HG02678 (cell line): ENCODE data around the gene CCDC106.

Experiments used
- ATAC-seq: cut with Tn5 transposase; IDR thresholded peaks from one replicate; pipeline ENCODE4 v1.9.1; 2021; ENCODE audit warnings: mild to moderate bottlenecking, moderate library complexity; ENCODE audit not compliant: unreplicated experiment

The CCDC106 gene

DNA sequence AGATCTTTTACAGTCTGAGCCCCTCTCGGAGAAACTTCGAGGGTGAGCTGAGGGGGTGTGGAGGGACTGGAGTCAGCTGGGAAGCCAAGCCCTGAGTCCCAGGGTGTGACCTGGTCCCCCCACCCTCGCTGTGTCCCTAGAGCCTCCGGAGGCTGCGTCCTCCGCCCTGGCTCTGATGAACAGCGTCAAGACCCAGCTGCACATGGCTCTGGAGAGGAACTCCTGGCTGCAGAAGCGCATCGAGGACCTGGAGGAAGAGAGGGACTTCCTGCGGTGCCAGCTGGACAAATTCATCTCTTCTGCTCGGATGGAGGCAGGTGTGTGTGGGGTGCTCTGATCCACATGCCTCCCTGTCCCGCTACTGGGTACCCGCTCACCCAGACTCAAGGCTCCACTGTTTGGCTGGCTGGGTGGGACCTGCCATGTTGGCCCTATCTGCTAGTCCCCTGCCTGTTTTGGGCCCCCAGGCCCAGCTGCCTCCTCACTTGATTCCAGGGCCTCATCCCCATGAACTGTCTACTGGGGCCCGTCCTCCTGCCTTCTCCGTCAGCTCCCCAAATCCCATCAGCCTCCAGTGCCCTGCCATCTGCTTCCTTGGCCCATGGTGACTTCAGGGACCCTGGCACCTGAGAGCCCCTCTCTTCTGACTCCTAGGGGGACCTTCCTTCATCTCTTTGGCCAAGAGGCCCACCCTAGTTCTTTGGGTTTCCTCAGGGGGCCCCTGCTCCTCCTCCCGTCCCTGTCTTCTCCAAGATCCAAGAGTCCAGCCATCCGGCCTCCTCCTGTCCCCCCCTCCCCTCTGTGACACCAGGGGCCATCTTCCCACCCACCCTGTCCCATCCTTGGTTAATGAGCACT is 1.5 kb downstream of the CCDC106 start:
- ATAC-seq, result no peak

DNA sequence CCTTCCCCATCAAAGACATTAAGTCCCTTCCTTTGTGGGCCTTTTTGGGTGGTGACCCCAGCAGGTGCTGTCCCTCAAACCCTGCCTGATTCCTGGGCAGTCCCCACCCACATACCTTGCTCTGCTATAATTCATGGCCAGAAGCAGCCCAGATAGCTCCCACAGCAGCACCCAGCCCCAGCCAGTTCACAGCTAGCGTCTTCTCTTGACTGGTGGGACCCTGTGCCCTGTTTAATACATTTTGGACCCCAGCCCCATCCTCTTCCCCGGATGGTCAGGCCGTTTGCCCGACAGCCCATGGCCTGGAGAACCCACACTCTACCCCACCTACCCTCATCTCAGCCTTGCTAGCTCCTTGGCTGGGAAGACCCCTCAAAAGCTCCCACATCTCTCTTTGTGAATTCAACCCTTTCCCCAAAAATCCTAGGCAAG is 2.1 kb downstream of the CCDC106 start:
- no peak for ATAC-seq

DNA sequence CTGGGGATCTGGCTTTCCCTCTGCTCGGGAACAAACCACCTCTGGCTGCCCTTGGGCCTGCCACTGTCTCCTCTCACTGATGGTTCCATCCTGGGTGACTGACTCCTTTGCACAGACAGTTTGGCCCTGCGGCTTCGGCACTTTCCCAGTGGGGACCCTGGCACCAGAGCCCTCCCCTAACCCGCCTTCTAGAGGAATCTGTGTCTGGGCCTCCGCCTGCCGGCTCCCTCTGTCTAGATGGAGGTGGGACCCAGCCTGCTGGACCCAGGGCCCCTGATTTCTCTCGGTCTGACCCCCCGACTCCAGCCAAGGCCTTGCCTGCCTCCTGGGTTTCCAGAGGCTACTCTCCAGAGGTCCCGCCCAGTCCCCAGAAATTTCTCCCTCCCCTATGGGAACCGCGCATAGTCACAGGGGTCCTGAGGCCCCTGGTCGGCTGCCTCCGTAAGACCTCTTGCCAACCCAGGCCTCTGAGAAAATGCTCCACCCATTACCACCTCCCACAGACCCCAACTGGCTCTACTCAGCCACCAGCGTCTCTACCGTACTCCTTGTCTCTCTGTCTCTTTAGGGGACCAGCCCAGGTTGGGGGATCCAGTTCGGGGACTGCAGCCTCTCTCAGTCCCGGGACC is 2.7 kb downstream of the CCDC106 start:
- ATAC-seq, result no peak

DNA sequence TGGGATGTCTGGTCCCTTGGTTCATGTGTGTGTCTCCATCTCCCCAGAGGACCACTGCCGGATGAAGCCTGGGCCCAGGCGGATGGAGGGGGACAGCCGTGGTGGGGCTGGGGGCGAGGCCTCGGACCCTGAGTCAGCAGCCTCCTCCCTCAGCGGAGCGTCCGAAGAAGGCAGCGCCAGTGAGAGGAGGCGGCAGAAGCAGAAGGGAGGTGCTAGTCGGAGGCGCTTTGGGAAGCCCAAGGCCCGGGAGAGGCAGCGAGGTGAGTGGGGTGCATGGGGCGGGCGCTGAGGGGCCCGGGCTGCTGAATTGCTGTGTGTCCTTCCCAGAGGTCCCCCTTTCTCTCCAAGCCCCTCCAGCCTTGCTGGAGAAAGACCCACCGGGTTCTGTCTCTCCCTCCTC is 3.2 kb downstream of the CCDC106 start:
- no peak for ATAC-seq

DNA sequence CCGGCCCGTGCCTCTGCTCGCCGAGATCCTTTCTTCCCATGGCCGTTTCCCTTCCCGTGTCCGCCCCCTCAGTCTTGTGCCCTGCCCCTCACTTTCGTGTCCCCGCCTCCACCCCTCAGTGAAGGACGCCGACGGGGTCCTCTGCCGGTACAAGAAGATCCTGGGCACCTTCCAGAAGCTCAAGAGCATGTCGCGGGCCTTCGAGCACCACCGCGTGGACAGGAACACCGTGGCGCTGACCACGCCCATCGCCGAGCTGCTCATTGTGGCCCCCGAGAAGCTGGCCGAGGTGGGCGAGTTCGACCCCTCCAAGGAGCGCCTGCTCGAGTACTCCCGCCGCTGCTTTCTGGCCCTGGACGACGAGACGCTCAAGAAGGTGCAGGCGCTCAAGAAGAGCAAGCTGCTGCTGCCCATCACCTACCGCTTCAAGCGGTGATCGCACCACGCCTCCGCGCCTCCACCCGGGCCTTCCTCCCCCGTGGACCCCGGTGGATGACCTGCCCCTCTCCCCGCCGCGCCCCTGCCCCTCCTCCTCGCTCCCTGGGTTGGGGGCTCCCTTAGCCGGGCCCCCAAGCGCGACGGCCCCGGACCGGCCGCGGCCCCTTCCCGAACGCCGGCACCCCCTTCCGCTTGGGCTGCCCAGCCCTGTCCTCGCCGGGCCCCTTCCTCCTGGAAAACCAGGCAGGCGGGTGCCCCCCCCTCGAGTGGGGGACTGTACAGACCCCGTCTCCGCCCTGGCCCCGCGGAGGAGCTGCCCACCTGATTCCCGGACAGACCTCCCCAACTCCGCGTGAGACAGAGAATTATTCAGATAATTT is 4.5 kb downstream of the CCDC106 start:
- ATAC-seq, result no peak

DNA sequence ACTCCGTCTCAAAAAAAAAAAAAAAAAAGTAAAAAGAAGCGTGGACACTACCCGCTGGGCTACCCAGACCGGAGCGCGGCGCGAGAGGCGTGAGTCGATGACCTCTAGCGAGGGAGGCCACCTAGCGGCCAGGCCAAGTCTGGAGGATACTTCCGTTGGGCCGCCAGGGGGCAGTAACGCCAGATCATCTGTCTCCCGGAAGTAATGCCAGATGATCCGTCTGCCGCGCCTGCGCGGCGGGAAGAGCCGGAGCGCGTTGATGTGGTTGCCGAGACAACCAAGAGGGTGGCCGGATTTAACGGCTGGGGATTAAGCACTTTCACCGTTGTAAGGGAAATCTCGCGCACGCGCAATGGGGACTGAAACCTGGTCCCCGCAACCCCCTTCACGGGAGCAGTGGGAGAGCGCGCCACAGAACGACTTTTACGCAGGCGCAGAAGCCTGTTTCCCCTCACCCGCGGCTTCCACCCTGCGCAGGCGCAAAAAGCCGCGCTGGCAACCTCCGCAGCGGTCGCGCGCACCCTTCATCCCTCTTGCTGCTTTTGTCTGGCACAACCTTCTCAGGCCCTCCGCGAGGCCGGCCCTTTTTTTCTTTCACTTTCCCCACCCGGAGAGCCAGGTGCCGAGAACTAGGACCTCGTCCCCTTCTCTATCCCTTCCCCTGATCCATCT is 5.8 kb downstream of the CCDC106 start:
- ATAC-seq, result peak; percentile 46

DNA sequence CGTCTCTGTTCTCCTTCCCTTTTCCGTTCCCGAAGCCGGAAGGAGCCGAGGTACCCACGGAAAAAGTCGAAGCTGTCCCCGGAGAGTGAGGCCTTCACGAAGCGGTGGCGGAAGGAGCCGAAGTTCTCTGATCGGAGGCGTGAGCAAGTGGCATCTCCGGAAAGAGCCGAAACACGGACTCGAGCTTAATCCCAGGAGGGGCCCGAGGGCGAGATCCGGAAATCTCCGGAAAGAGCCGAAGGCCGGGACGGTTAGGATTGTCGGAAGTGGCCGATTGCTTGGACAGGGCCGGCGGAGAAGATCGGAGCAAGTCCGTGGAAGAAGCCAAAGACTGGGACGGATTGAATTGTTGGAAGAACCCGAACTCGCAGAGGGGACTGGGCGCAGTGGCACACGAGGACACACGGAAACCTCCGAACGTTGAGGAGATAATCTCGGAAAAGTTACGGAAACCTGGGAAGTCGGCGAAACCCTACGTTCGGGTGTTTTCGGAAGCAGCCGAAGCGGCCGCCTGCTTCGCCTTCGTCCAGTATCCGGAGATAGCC is 6.4 kb downstream of the CCDC106 start:
- ATAC-seq, result peak; percentile 64

DNA sequence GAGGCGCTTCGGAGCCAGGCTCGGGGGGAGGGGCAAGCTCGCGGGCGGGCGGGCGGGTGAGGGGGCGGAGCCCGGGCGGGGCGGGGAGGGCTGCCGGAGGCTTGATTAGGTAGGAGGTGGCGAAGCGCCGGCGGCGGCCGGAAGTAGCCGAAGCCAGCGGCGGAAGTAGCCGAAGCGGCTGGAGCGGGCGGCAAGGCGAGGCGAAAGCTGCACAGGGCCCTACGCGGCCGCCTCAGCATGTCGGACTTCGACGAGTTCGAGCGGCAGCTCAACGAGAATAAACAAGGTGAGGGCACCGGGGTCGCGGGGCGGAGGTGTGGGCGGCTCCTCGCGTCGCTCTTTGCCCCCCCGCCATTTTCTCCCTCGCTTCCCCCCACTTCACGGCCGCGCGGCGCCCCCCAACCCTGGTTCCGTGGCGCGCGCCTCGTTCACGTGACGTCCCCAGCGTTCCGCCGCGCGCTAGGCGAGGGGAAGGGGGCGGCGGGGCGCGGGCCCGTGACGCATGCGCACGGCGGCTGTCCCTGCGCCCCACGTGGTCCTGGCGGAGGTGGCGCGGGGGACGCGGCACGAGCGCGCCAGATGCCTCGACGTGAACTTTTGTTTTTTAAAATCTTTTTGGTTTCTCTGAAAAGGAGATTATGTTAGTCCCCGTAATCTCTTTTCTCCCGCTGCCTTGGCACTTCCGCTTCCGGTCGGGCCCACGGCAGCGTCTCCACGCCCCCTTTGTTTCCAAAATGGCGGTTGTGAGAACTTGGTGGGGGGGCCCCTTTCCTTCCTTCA is 7.0 kb downstream of the CCDC106 start, which contains the start of gene U2AF2:
U2AF2 (plus strand) TSS at position 168 of the 780 bp plus-strand sequence; CDS start at position 238, 70 bp downstream.
- peak; percentile 33 for ATAC-seq

DNA sequence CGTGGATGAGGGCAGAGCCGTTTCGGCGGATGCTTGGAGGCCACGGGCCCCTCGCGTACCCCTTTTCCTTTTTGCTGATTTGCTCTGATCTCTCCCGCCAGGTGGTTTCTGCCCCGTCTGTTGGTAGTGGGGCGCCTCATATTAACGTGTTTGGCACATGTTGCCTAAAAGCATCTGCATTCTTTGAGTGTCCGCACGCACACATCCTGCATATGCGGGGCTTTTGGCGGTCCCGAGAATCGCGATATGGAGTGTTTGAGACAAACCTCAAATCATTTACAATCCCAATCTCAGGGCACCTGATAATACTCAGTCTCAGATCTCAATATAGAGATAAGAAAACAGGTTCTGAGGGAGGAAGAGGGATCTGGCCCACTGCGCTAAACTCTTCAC is 7.6 kb downstream of the CCDC106 start:
- ATAC-seq, result no peak

DNA sequence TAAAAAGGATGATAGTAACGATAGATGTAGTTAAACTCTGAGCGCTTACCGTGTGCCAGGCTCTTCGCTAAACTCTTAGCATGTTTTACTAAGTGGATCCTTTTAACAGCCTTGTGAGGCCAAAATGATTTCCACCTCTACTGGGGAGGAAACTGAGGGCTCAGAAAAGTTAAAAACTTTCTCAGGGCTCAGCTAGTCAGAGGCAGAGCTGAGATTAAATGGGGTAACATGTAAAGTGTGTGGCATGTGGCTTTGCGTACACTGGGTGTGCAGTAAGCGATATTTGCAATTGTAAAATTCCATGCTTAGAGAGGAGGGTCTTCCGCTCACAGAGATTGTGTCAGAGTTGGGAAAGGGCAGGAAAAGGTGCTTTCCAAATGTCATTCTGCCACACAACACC is 8.5 kb downstream of the CCDC106 start:
- ATAC-seq, result no peak

DNA sequence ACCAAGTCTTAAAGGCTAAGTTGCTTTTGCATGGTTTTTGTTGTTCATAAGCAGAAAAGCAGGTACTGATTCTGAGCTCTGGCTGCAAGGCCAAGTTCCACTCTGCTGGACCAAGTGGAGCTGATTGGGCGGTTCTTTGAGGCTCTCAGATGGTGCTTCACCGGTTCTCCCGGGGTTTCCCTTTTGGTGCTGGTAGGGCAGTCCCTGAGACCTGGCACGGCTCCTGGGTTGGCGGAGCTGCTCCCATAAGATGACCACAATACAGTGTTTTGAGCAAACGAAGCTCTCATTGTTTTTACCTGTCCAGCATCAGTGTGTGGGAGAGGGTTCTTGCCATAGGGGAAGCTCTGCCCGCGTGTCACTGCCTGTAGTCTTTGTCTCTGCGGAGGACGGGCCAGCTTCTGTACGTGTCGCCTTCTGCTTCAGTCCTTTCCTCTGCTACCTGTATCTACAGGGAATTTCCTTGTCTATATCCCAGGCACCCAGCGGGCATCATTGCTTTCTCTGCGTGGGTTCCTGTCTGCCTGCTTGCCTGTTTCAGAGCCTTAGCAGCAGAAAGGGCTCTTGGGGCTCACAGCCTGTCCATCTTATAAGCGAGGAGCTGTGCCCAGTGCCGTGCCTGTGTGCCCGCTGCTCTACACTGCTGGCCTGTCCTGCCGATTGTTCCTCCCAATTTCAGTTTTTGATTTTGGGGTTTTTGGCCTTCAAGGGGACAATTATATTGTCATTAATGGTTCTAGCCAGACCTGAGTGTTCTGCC is 9.2 kb downstream of the CCDC106 start:
- no peak for ATAC-seq

DNA sequence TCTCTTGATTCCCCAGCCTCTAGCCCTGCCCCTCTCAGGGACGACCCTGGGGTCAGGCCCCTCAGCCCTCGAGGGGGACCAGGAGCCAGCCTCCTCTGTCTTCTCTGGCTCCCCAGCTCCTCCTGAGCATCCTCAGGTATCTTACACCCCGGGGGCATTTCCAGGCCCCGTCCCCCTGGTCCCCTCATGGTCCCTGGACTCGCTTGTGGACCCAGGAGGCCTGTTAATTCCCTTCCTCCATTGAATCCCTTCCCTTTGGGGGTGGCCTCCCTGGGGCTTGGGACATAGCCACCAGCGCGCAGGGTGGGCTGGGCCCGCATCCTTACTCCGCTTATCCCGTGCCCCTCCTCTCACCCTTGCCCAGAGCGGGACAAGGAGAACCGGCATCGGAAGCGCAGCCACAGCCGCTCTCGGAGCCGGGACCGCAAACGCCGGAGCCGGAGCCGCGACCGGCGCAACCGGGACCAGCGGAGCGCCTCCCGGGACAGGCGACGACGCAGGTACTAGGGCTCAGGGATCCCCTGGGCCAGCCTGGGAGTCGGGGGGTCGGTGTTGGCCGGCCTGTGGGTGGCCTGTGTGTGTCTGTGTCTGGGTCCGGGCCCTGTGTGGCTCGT is 10.9 kb downstream of the CCDC106 start:
- no peak for ATAC-seq

DNA sequence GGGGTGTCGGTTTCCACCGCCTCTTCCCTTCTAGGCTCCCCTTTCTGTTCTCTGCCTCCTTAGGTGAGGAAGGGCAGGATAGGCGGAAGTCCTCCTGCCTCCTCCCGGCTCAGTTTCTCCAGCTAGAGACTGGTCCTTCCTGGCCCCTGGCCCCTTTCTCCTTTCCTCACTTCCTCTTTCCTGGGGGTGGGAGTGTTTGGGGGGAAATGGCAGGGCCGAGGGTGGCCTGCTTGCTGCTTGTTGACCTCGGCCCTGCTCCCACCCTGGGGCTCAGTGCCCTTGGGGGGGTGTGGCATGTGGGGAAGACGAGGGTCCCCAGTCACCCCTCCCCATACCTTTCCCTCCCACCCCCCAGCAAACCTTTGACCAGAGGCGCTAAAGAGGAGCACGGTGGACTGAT is 11.8 kb downstream of the CCDC106 start:
- ATAC-seq, result no peak

DNA sequence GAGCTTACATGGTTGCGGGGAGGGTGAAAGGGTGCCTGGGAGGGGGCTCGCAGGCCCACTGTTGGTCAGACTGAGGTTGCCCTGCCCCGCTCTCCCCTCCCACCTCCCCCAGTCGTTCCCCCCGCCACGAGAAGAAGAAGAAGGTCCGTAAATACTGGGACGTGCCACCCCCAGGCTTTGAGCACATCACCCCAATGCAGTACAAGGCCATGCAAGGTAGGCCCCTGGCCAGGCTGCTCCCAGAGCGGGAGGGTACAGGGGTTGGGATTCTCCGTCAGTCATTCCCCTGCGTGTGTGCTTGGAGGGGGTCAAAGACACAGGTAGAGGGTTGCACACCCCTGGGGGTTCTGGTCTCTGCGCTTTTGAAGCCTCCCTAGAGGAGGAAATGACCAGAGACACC is 12.4 kb downstream of the CCDC106 start:
- no peak for ATAC-seq

DNA sequence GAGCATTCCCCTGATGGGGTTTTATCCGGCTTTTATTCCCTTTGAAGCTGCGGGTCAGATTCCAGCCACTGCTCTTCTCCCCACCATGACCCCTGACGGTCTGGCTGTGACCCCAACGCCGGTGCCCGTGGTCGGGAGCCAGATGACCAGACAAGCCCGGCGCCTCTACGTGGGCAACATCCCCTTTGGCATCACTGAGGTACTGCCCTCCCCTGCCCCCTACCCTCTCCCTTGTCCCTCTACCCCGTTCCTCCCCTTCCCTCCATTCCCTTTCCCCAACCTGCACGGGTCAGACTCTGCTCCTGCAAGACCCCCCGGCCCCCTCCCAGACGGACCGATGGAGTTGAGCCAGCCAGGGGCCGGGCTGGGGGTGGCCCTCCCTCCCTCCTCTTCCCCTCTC is 13.0 kb downstream of the CCDC106 start:
- ATAC-seq, result no peak

DNA sequence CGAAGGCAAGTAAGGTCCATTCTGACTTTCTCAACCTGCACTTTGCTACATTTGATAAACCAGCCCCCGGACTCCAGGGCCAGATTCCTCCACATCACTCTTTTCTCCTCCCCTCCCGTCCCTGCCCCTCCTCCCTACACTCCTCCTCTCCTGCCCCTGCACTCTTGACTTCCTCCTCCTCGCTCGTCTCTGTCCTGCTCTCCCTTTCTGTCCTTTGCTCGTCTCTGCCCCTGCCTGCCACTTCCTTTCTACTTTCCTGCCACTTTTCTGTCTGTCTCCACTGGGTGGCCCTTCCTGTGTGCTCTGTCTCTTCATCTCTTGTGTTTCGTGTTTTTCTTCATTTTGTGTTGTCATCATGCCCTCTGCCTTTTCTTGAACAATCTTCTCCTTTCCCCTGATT is 13.8 kb downstream of the CCDC106 start:
- ATAC-seq, result no peak

DNA sequence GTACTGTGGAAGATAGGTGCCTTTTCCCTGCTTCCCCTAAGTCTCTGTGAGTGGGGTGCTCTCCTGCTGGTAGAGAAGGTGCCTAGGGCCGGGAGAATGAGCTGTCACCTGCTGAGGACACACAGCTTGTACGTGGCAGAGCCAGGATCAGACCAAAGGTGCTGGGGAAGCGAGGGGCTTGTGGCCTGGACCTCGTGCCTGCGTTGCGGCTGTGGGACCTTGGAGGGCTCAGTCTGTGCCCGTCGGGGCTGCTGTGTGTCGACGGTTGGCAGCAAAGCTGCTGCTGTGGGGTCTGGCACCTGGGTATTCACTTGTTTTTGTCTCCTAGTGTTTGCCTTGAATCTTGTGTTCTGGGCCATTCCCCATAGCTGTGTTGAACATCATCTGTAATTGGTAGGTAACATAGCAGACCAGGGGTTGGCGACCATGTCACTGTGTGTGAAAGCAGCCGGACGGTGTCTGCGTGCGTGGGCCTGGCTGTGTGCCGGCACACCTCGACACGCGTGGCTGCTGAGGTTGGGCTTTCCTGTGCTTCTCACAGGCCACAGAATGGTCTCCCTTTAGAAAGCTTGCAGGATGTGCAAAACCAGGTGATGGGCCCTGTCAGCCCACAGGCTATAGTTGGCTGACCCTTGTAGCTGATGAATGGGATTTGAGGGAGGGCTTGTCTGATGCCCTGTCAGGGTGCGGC is 16.0 kb downstream of the CCDC106 start:
- no peak for ATAC-seq

DNA sequence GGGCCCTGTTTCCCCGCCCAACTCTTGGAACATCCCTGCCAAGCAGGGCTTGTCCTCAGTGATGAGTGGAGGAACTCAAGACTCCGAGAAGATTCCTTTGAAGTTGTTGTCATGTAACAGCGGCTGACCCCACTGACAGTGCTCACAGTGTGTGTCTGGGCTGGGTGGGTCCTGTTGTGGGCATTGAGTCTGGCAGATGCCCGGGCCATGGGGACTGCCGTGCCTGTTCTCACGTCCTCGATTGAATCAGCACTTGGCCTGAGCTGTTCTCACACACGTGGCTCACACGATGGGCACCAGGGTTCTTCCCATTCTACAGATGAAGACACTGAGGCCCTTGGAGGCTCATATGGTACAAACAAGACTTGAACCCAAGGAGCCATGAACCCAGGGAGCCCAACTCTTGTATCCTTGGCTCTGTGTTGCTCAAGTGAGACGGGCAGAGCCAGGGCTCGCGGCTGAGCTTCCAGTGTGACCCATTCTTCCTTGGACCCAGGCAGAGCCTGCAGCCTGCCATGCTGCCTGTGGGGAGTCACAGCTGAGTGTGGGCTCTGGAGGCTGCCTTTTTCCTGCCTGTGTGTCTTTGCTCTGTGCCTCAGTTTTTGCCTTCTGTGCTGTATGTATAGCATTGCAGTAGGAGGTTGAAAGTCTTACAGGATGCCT is 18.5 kb downstream of the CCDC106 start:
- no peak for ATAC-seq
